Uterus (tissue), 4 donors: ENCODE measurements around the gene ACTR6. TPM values are rescaled to one million over a fixed set of nuclear protein-coding genes. Genes with fewer than 3 reads are reported as not detected.
"Not testable (repeated sequence)": the region's sequence is repeated elsewhere in the genome, so short reads cannot be mapped to it uniquely, and the experiment has no call there.

Source experiments
- DNase-seq, 2 donors: peaks; one replicate each; pipeline ENCODE4 v3.0.0-alpha.2; 2019 to 2020
- H3K27ac ChIP-seq, 2 donors: fragments of 200-600 bp; sonication (generic); 1 replicate in 1 of 2; 2 replicates in 1 of 2; pipeline ENCODE4 v1.5.1; 2016 to 2018
- H3K27me3 ChIP-seq, 2 donors: fragments of 200-600 bp; sonication (generic); one replicate each; pipeline ENCODE4 v1.5.1; 2018 to 2019; ENCODE audit warnings: control low read depth in 1 of 2
- H3K36me3 ChIP-seq, 2 donors: fragments of 200-600 bp; sonication (generic); one replicate each; pipeline ENCODE4 v1.5.1; 2019; ENCODE audit warnings: control low read depth in 1 of 2
- H3K4me1 ChIP-seq, 2 donors: fragments of 200-600 bp; sonication (generic); one replicate each; pipeline ENCODE4 v1.5.1; 2018 to 2019; ENCODE audit warnings: control low read depth in 1 of 2
- H3K4me3 ChIP-seq, 2 donors: fragments of 200-600 bp; sonication (generic); 1 replicate in 1 of 2; 2 replicates in 1 of 2; pipeline ENCODE4 v1.5.1; 2018 to 2019; ENCODE audit warnings: mild to moderate bottlenecking in 1 of 2
- H3K9me3 ChIP-seq, 2 donors: fragments of 200-600 bp; sonication (generic); one replicate each; pipeline ENCODE4 v1.5.1; 2019; ENCODE audit warnings: control low read depth in 1 of 2
- CTCF ChIP-seq, 4 experiments: fragments of 200-600 bp in 2 of 4; fragments of 450-650 bp in 2 of 4; sonication (generic) in 2 of 4; IDR thresholded peaks; one replicate each; pipeline ENCODE4 v1.5.1; 2016 to 2019; ENCODE audit warnings: antibody characterized with exemption in 4 of 4, mild to moderate bottlenecking in 2 of 4, moderate library complexity in 1 of 4
- POLR2A ChIP-seq, 2 donors: fragments of 450-650 bp; IDR thresholded peaks; one replicate each; pipeline ENCODE4 v1.6.1; 2016; ENCODE audit warnings: antibody characterized with exemption in 2 of 2, mild to moderate bottlenecking in 1 of 2, moderate library complexity in 1 of 2
- intact Hi-C: fragments of 100-400 bp; cut with DNase I; formaldehyde crosslinking; loops from one replicate; pipeline ENCODE4 v1.15.1; 2023; ENCODE audit warnings: low total_unique reads
- total RNA-seq, 4 donors: library from RNA; depleted of rRNA in 3 of 4; stranded (reverse); fragments of >200 nt in 3 of 4; gene quantifications; one replicate each; pipeline versions ENCODE4 v1.1.0 to v1.2.4, GENCODE V29; 2014 to 2023
- donor health status: DM: yes; HTN: yes; CAD: no.

ACTR6 gene
- total RNA-seq, 4 donors from 2014 or later = 13.8 to 131 (median 34.8) TPM

DNA sequence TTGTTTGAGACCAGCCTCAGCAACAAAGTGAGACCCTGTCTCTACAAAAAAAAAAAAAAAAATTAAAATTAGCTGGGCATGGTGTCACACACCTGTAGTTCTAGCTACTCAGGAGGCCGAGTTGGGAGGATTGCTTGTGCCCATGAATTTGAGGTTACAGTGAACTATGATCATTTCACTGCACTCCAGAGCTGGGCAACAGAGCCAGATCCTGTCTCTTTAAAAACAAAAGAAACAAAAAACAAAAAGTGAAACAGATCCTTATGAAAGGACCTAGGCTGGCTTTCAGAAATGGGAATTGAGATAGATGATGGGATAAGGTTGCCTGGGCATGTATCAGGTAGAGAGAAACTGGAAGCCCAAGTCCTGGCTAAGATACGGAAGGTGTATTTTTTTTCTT, 13.9 kb downstream of the ACTR6 start:
- Histone ChIP-seq H3K27ac (no peak overlapping the region), H3K27me3 (no peaks in the 10 kb centered on the region), H3K36me3 (no peaks in the 10 kb centered on the region), H3K9me3 (no peaks in the 10 kb centered on the region), H3K4me1 (no peaks in the 10 kb centered on the region), H3K4me3 (no peak overlapping the region)
- DNase-seq = no peak
- TF ChIP-seq POLR2A (IDR thresholded peaks at IDR 0.05) (no peak), CTCF (IDR thresholded peaks at IDR 0.05) (no peak)
- intact Hi-C loops = no loop called here

GRCh38 chr12:100215209-100215608, 14.6 kb downstream of the ACTR6 start:
- no peak for TF ChIP-seq CTCF (IDR thresholded peaks at IDR 0.05)
- no peak for TF ChIP-seq POLR2A (IDR thresholded peaks at IDR 0.05)
- no peaks in the 10 kb centered on the region for H3K36me3 ChIP-seq
- H3K27me3 ChIP-seq = no peaks in the 10 kb centered on the region
- intact Hi-C loops = no loop called here
- H3K4me3 ChIP-seq = no peak overlapping the region
- DNase-seq = no peak
- H3K27ac ChIP-seq = no peak overlapping the region
- no peaks in the 10 kb centered on the region for H3K9me3 ChIP-seq
- no peaks in the 10 kb centered on the region for H3K4me1 ChIP-seq

GRCh38 chr12:100216337-100216736, 15.7 kb downstream of the ACTR6 start:
- Histone ChIP-seq H3K27ac (no peak overlapping the region), H3K36me3 (no peaks in the 10 kb centered on the region), H3K4me1 (no peaks in the 10 kb centered on the region), H3K4me3 (no peak overlapping the region), H3K27me3 (no peaks in the 10 kb centered on the region), H3K9me3 (no peaks in the 10 kb centered on the region)
- intact Hi-C loops = no loop called here
- no peak for DNase-seq
- TF ChIP-seq CTCF (IDR thresholded peaks at IDR 0.05) = no peak
- TF ChIP-seq POLR2A (IDR thresholded peaks at IDR 0.05) = no peak

- no peak for DNase-seq
- Histone ChIP-seq H3K27ac (no peak overlapping the region), H3K27me3 (no peaks in the 10 kb centered on the region), H3K36me3 (no peaks in the 10 kb centered on the region), H3K4me3 (no peak overlapping the region), H3K4me1 (no peaks in the 10 kb centered on the region), H3K9me3 (no peaks in the 10 kb centered on the region)
- intact Hi-C loops = no loop called here
- no peak for TF ChIP-seq CTCF (IDR thresholded peaks at IDR 0.05)
- TF ChIP-seq POLR2A (IDR thresholded peaks at IDR 0.05) = no peak
Observed at GRCh38 chr12:100219328-100220109, 18.9 kb downstream of the ACTR6 start.

- H3K27me3 ChIP-seq = no peaks in the 10 kb centered on the region
- intact Hi-C loops = no loop called here
- no peaks in the 10 kb centered on the region for H3K4me1 ChIP-seq
- no peak for DNase-seq
- no peak overlapping the region for H3K27ac ChIP-seq
- no peak overlapping the region for H3K4me3 ChIP-seq
- H3K9me3 ChIP-seq = no peaks in the 10 kb centered on the region
- TF ChIP-seq POLR2A (IDR thresholded peaks at IDR 0.05) = no peak
- no peak for TF ChIP-seq CTCF (IDR thresholded peaks at IDR 0.05)
- H3K36me3 ChIP-seq = no peaks in the 10 kb centered on the region
Observed at GRCh38 chr12:100221523-100221922, 20.9 kb downstream of the ACTR6 start.

DNA sequence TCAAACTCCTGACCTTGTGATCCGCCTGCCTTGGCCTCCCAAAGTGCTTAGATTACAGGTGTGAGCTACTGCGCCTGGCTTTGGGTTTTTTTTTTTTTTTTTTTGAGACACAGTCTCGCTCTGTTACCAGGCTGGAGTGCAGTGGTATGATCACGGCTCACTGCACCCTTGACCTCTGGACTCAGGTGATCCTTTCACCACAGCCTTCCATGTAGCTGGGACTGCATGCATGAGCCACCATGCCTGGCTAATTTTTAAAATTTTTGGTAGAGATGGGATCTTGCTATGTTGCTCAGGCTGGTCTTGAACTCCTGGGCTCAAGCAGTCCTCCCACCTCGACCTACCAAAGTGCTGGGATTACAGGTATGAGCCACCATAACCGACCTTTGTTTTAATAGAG, 21.6 kb downstream of the ACTR6 start:
- DNase-seq, H3K4me1 ChIP-seq, intact Hi-C loops, H3K27me3 ChIP-seq, H3K4me3 ChIP-seq, H3K9me3 ChIP-seq, H3K27ac ChIP-seq, H3K36me3 ChIP-seq: not testable (repeated sequence)
